Caco-2 (cell line): ENCODE data around the gene MDH1B. TPM values are rescaled to one million over a fixed set of nuclear protein-coding genes. Genes with fewer than 3 reads are reported as not detected.

Experiments
- BruUV-seq: library from RNA; stranded (reverse); fragments of 400-500 nt; replicated peaks from 2 replicates; lab custom pipeline; 2021; lab: Mats Ljungman, UMichigan
- CTCF ChIA-PET: fragments of 300-600 bp; sonication (Branson Sonifier 250); formaldehyde crosslinking; loops from one replicate; lab custom pipeline; 2022; ENCODE audit warnings: antibody characterized with exemption; lab: Charles Lee
- POLR2A ChIA-PET: fragments of 300-600 bp; sonication (Branson Sonifier 250); formaldehyde crosslinking; loops from one replicate; lab custom pipeline; 2022; ENCODE audit warnings: antibody characterized with exemption; lab: Charles Lee
- DNase-seq, 2 experiments: peaks; one replicate each; pipeline versions ENCODE4 v3.0.0 to v3.0.0-alpha.2; 2020 to 2022
- H3K27me3 ChIP-seq: replicated peaks from 2 replicates; pipeline ENCODE4 v1.6.0; 2011; ENCODE audit warnings: low read length; ENCODE audit not compliant: control insufficient read depth, insufficient read depth
- H3K36me3 ChIP-seq: 2 replicates; pipeline ENCODE4 v1.5.1; 2011; ENCODE audit warnings: low read length; ENCODE audit not compliant: control insufficient read depth, insufficient read depth
- H3K4me1 ChIP-seq: fragments of 250-450 bp; sonication (Bioruptor Pico); 2 replicates; pipeline ENCODE4 v1.5.1; 2020; ENCODE audit warnings: mild to moderate bottlenecking
- H3K4me3 ChIP-seq: 2 replicates; pipeline ENCODE4 v1.5.1; 2011; ENCODE audit warnings: low read depth, mild to moderate bottlenecking, control low read depth, low read length
- H3K9me3 ChIP-seq: fragments of 250-450 bp; sonication (Bioruptor Pico); 2 replicates; pipeline ENCODE4 v1.5.1; 2020; ENCODE audit warnings: mild to moderate bottlenecking, moderate library complexity
- H3K27ac Mint-ChIP-seq: one replicate; pipeline ENCODE4 v1.8.0; 2022; ENCODE audit warnings: mixed read lengths; ENCODE audit not compliant: unreplicated experiment
- H3K27me3 Mint-ChIP-seq: one replicate; pipeline ENCODE4 v1.8.0; 2022; ENCODE audit warnings: mixed read lengths; ENCODE audit not compliant: insufficient read depth, unreplicated experiment
- H3K36me3 Mint-ChIP-seq: one replicate; pipeline ENCODE4 v1.8.0; 2022; ENCODE audit warnings: mild to moderate bottlenecking, mixed read lengths; ENCODE audit not compliant: insufficient read depth, unreplicated experiment
- H3K4me1 Mint-ChIP-seq: one replicate; pipeline ENCODE4 v1.8.0; 2022; ENCODE audit warnings: low read depth, mixed read lengths; ENCODE audit not compliant: unreplicated experiment
- H3K4me3 Mint-ChIP-seq: one replicate; pipeline ENCODE4 v1.8.0; 2022; ENCODE audit warnings: mild to moderate bottlenecking, moderate library complexity, mixed read lengths; ENCODE audit not compliant: unreplicated experiment
- H3K9me3 Mint-ChIP-seq: one replicate; pipeline ENCODE4 v1.8.0; 2022; ENCODE audit warnings: mixed read lengths; ENCODE audit not compliant: unreplicated experiment
- intact Hi-C: fragments of 100-400 bp; cut with micrococcal nuclease; formaldehyde crosslinking; loops from one replicate; pipeline ENCODE4 v1.10.0; 2022; ENCODE audit not compliant: unreplicated experiment
- total RNA-seq: library from RNA; stranded (reverse); gene quantifications from 2 replicates; pipeline ENCODE4 v1.2.3, GENCODE V29; 2022
- TF ChIP-seq, protein P1 (sequence below), 2 experiments: fragments of 200-600 bp in 1 of 2; IDR thresholded peaks; 1 replicate in 1 of 2; 2 replicates in 1 of 2; pipeline versions ENCODE4 v1.5.1 to v1.8.0; 2011 to 2022; ENCODE audit warnings: antibody characterized with exemption in 1 of 2, control low read depth in 1 of 2, inconsistent platforms in 1 of 2, low read depth in 1 of 2, low read length in 1 of 2, mild to moderate bottlenecking in 1 of 2, moderate library complexity in 1 of 2; ENCODE audit not compliant: insufficient read depth in 1 of 2, severe bottlenecking in 1 of 2, unreplicated experiment in 1 of 2

Gene MDH1B
- total RNA-seq, 1 experiment from 2014 or later, result 0.34 TPM

DNA sequence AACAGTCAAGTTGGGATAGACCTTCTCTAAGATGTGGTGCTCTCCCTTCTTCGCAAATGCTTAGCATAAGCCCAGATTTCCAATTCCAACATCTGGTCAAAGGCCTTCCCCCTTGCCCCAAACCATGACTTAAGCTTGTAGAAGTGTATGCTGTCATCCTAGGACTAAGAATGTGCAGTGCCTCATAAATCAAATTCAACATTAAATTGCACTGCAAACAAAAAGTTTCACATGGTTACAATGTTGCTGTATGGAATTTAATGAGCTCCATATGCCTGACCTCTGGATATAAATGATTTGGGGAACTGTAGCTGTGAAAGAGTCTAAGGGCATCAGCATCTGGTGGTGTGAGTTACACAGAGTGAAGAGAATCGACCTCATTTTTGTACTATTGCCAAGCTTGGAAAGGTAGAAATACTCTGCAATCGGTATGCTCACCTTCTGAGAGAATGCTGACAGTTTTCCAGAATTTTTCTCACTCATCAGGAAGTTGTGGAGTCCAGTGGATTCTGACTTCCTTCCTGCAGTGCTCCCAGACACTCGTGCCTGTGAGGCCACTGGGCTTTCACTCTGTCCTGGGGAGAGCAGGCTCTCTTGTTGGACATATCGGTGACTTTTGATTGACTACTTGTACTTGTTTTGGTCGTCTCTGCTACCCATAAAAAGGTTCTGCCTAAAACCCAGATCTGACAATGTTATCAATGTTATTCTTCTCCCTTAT is 40.9 kb upstream of the MDH1B start:
- TF ChIP-seq, protein P1, sequence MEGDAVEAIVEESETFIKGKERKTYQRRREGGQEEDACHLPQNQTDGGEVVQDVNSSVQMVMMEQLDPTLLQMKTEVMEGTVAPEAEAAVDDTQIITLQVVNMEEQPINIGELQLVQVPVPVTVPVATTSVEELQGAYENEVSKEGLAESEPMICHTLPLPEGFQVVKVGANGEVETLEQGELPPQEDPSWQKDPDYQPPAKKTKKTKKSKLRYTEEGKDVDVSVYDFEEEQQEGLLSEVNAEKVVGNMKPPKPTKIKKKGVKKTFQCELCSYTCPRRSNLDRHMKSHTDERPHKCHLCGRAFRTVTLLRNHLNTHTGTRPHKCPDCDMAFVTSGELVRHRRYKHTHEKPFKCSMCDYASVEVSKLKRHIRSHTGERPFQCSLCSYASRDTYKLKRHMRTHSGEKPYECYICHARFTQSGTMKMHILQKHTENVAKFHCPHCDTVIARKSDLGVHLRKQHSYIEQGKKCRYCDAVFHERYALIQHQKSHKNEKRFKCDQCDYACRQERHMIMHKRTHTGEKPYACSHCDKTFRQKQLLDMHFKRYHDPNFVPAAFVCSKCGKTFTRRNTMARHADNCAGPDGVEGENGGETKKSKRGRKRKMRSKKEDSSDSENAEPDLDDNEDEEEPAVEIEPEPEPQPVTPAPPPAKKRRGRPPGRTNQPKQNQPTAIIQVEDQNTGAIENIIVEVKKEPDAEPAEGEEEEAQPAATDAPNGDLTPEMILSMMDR (IDR thresholded peaks at IDR 0.05; ENCODE audit: insufficient read depth in 1 of 2, low read depth in 1 of 2, low read length in 1 of 2, severe bottlenecking in 1 of 2, unreplicated experiment in 1 of 2), result no peak
- H3K27me3 Mint-ChIP-seq, result no peaks in the 10 kb centered on the region
- H3K9me3 ChIP-seq, result no peaks in the 10 kb centered on the region
- no peak for DNase-seq
- H3K4me1 ChIP-seq, result no peaks in the 10 kb centered on the region
- no peaks in the 10 kb centered on the region for H3K27me3 ChIP-seq
- POLR2A ChIA-PET, result no interaction called here
- intact Hi-C loops, result loop anchor here (10.0 kb wide), 2 partner anchors 259 to 509 kb away; no protein-coding TSS in a partner anchor
- H3K4me3 ChIP-seq, result no peak overlapping the region
- BruUV-seq, result no TSS peak
- no peaks in the 10 kb centered on the region for H3K4me1 Mint-ChIP-seq
- CTCF ChIA-PET, result no interaction called here
- H3K36me3 Mint-ChIP-seq, result no peaks in the 10 kb centered on the region
- no peaks in the 10 kb centered on the region for H3K36me3 ChIP-seq
- no peak overlapping the region for H3K27ac Mint-ChIP-seq
- H3K9me3 Mint-ChIP-seq, result no peaks in the 10 kb centered on the region
- no peak overlapping the region for H3K4me3 Mint-ChIP-seq

DNA sequence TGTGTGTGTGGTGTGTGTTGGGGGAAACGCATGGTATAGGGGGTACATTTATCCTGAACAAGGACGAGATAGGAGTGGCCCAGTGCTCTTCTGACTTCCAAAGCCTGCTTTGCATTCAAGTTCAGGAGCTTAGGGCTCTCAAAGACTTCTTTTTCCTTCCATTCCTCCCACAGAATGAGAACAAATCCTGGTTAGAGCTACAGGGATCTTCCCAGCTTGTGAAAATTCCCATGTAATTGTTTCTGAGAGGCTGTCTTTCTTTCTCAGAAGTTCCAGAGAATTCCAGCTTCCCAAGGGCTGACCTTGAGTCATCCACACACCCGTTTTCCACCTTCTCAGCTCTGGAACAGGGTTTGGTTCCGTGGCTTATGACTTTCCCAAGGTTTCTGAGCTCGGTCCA is 39.2 kb upstream of the MDH1B start:
- H3K4me3 ChIP-seq, result no peak overlapping the region
- POLR2A ChIA-PET, result no interaction called here
- no peaks in the 10 kb centered on the region for H3K4me1 Mint-ChIP-seq

DNA sequence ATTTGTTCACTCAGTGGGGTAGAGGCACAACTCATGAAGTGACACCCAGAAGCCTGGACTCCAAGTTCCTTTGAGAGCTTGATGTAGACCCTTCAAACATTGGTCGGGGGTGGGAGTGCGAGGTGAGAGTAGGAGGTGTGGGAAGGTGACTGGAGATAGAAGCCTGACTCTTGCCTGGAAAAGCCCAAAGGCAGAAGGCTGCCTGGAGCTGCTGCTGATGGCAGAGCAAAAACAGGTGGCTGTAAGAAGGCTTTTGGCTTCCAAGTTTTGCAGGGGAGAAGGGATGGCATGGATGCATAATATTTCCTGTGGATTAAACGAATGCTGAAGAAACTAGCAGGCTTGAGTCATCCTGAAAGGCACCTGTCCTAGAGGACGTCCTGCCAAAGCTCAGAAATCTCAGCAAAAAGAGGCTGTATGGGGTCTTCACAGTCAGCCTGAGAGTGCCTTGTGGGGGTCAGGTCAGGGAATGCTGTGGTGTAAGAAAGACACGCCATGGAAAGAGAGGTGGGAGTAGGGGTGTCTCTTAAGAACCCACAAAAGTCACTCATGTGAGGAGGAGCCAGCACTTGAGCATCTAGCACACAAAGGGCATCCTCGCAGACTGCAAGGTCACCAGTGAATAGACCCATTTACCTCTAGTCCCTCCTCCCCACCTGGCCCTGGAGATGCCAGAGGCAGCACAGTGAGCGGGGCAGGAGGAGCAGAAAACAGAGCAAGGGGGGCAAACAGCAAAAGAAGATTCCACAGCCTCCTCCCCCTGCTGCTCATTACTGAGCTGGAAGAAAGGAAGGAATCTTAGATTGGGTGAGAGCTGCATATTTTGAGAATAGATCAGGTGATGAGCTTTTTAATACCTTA is 37.8 kb upstream of the MDH1B start:
- Mint-ChIP-seq H3K4me3 (no peak overlapping the region), H3K27ac (no peak overlapping the region), H3K9me3 (no peaks in the 10 kb centered on the region), H3K4me1 (no peaks in the 10 kb centered on the region), H3K27me3 (no peaks in the 10 kb centered on the region), H3K36me3 (no peaks in the 10 kb centered on the region)
- no peaks in the 10 kb centered on the region for H3K27me3 ChIP-seq
- DNase-seq, result no peak
- no peaks in the 10 kb centered on the region for H3K9me3 ChIP-seq
- H3K4me3 ChIP-seq, result no peak overlapping the region
- no peaks in the 10 kb centered on the region for H3K4me1 ChIP-seq
- TF ChIP-seq, protein P1 (IDR thresholded peaks at IDR 0.05; ENCODE audit: insufficient read depth in 1 of 2, low read depth in 1 of 2, low read length in 1 of 2, severe bottlenecking in 1 of 2, unreplicated experiment in 1 of 2), result no peak
- H3K36me3 ChIP-seq, result no peaks in the 10 kb centered on the region
- ChIA-PET CTCF (no interaction called here), POLR2A (no interaction called here)
- no TSS peak for BruUV-seq
- intact Hi-C loops, result loop anchor here (10.0 kb wide), 2 partner anchors 262 to 512 kb away; no protein-coding TSS in a partner anchor

More for the DNA sequence above, 39.2 kb upstream of the MDH1B start:
- Histone ChIP-seq H3K27me3 (no peaks in the 10 kb centered on the region), H3K36me3 (no peaks in the 10 kb centered on the region), H3K4me1 (no peaks in the 10 kb centered on the region), H3K9me3 (no peaks in the 10 kb centered on the region)
- no peaks in the 10 kb centered on the region for H3K9me3 Mint-ChIP-seq
- H3K27me3 Mint-ChIP-seq, result no peaks in the 10 kb centered on the region
- no TSS peak for BruUV-seq
- no peak for DNase-seq
- no peak overlapping the region for H3K4me3 Mint-ChIP-seq
- intact Hi-C loops, result loop anchor here (10.0 kb wide), 2 partner anchors 260 to 510 kb away; no protein-coding TSS in a partner anchor
- CTCF ChIA-PET, result no interaction called here
- no peaks in the 10 kb centered on the region for H3K36me3 Mint-ChIP-seq
- H3K27ac Mint-ChIP-seq, result no peak overlapping the region
- TF ChIP-seq, protein P1 (IDR thresholded peaks at IDR 0.05; ENCODE audit: insufficient read depth in 1 of 2, low read depth in 1 of 2, low read length in 1 of 2, severe bottlenecking in 1 of 2, unreplicated experiment in 1 of 2), result no peak
